MM.1S (cell line): ENCODE results near the gene FMOD.

ENCODE experiments used
- EZH2 ChIP-seq: fragments of 300-600 bp; sonication (generic); optimal IDR thresholded peaks from 2 replicates; pipeline ENCODE3; 2017; ENCODE audit warnings: low read depth, mild to moderate bottlenecking, antibody characterized with exemption, low read length, mixed read lengths
- EZH2phosphoT487 ChIP-seq: fragments of 300-600 bp; sonication (generic); IDR thresholded peaks from 2 replicates; pipeline ENCODE4 v1.6.1; 2018; ENCODE audit warnings: antibody characterized with exemption, low read length
- TF ChIP-seq, protein P1 (sequence below): fragments of 300-600 bp; sonication (generic); IDR thresholded peaks from 2 replicates; pipeline ENCODE4 v1.5.1; 2016; ENCODE audit warnings: antibody characterized with exemption, low read length, mixed read lengths

DNA sequence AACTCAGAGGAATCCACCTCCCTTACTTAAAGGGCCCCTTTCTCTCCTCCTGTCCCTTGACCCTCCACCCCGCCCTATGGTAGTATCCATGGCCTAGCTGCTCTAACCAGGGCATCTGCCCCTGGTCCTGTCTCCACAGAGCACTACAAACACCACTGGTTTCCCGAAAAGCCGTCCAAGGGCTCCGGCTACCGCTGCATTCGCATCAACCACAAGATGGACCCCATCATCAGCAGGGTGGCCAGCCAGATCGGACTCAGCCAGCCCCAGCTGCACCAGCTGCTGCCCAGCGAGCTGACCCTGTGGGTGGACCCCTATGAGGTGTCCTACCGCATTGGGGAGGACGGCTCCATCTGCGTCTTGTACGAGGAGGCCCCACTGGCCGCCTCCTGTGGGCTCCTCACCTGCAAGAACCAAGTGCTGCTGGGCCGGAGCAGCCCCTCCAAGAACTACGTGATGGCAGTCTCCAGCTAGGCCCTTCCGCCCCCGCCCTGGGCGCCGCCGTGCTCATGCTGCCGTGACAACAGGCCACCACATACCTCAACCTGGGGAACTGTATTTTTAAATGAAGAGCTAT is 43.9 kb downstream of the FMOD start:
- TF ChIP-seq, protein P1, sequence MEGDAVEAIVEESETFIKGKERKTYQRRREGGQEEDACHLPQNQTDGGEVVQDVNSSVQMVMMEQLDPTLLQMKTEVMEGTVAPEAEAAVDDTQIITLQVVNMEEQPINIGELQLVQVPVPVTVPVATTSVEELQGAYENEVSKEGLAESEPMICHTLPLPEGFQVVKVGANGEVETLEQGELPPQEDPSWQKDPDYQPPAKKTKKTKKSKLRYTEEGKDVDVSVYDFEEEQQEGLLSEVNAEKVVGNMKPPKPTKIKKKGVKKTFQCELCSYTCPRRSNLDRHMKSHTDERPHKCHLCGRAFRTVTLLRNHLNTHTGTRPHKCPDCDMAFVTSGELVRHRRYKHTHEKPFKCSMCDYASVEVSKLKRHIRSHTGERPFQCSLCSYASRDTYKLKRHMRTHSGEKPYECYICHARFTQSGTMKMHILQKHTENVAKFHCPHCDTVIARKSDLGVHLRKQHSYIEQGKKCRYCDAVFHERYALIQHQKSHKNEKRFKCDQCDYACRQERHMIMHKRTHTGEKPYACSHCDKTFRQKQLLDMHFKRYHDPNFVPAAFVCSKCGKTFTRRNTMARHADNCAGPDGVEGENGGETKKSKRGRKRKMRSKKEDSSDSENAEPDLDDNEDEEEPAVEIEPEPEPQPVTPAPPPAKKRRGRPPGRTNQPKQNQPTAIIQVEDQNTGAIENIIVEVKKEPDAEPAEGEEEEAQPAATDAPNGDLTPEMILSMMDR: no peak; the same call in 1 of the 2 replicates
- TF ChIP-seq EZH2phosphoT487: no peak
- TF ChIP-seq EZH2: no peak
